Upper lobe of left lung (tissue), 4 donors: ENCODE measurements around the gene GXYLT1.

Experiments
- CTCF ChIP-seq, 6 experiments: fragments of 450-650 bp in 4 of 6; fragments of 200-600 bp in 2 of 6; sonication (generic) in 2 of 6; IDR thresholded peaks; one replicate each; pipeline ENCODE4 v1.5.1; 2016 to 2019; ENCODE audit warnings: antibody characterized with exemption in 6 of 6
- EP300 ChIP-seq, 4 donors: sonication (generic); formaldehyde crosslinking; IDR thresholded peaks; one replicate each; pipeline ENCODE4 v1.5.1; 2017; ENCODE audit warnings: antibody characterized with exemption in 4 of 4, control low read depth in 2 of 4
- POLR2A ChIP-seq, 4 donors: fragments of 450-650 bp; IDR thresholded peaks; one replicate each; pipeline ENCODE4 v1.5.1; 2016 to 2017; ENCODE audit warnings: antibody characterized with exemption in 4 of 4, mild to moderate bottlenecking in 2 of 4
- POLR2AphosphoS5 ChIP-seq, 2 donors: sonication (generic); formaldehyde crosslinking; IDR thresholded peaks; one replicate each; pipeline ENCODE4 v1.5.1; 2017; ENCODE audit warnings: antibody characterized with exemption in 2 of 2

- TF ChIP-seq CTCF (IDR thresholded peaks at IDR 0.05) (no peak), POLR2A (IDR thresholded peaks at IDR 0.05) (no peak), POLR2AphosphoS5 (IDR thresholded peaks at IDR 0.05) (no peak), EP300 (IDR thresholded peaks at IDR 0.05) (no peak)
Observed at GRCh38 chr12:42141981-42142606, 2.6 kb downstream of the GXYLT1 start.
